ENCODE results near the gene ULBP2. TPM values are rescaled to one million over a fixed set of nuclear protein-coding genes. Genes with fewer than 3 reads are reported as not detected.
A peak's percentile ranks its signal among the peaks of the same experiment; 100 is the strongest.
"Not testable (repeated sequence)": the region's sequence is repeated elsewhere in the genome, so short reads cannot be mapped to it uniquely, and the experiment has no call there.

ULBP2 gene
- total RNA-seq, 3 donors from 2014 or later (not counting 1 experiment from before 2014, with no cell fraction given): 0.98 to 2.4 (median 2.4) TPM

DNA sequence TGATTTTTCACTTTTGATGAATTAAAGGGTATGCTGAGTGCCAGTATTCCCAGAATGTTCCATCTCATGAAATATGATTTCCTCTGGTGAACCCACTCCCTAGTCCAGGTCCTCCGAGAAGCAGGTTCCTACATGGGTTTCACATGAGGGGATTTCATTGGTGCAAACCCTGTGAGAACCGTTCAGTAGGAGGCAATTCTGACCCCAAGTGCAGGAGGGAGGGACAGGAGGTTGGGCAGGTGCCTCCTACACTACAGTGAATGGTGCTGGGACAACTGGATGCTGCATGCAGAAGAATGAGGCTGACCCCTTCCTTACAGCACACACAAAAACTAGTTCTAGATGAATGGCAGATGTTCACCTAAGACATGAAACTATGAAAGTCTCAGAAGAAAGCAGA is 5.1 kb upstream of the ULBP2 start:
- ATAC-seq: no peak

DNA sequence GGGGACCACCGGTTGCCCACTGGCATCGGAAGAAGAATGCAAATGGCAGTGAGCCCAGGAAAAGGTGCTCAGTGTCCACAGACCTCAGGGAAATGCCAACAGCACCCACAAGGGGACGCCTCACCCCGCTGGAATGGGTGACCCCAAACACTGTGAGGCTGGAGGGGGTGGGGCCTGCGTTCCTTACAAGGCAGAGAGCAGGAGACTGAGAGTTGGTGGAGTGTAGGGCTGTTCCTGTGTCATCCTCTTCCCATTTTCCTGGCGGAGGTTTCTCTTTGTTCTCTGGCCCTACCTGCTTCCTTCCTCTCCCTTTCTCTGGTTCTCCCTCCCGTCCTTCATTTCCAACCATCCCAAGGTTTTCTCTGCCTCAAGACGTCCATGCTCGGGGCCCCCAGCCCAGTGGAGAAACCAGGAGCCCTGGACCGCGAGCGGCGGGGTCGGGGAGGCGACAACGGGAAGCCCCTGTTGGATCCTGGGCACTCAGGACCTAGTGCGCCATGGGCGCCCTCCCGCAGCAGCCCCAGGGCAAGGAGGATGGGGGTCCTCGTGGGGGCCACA is 3.7 kb upstream of the ULBP2 start:
- H3K4me3 Mint-ChIP-seq: peak overlapping the region; percentile 90
- peak in 2 of 3 donors; percentile 7 to 23 for ATAC-seq
- Histone ChIP-seq H3K27me3 (ENCODE audit: control insufficient read depth, insufficient read depth, low read length) (peaks cover 74% of the 10 kb centered on the region), H3K4me1 (ENCODE audit: control insufficient read depth, insufficient read depth, low read length) (peaks cover 38% of the 10 kb centered on the region), H3K4me3 (ENCODE audit: low read length) (peak overlapping the region; percentile 28)
- 3% methylated on average over 15 of the region's 20 CpGs for WGBS (ENCODE audit: insufficient coverage)
- intact Hi-C loops (cut with micrococcal nuclease): loop anchor here (10.0 kb wide), 2 partner anchors 193 to 877 kb away; partner anchors contain the start of genes NUP43 and PCMT1
- not testable (repeated sequence) for H3K36me3 Mint-ChIP-seq; H3K9me3 ChIP-seq (ENCODE audit: control insufficient read depth, insufficient read depth, low read length); H3K36me3 ChIP-seq (ENCODE audit: control insufficient read depth, insufficient read depth, low read length); H3K9me3 Mint-ChIP-seq; H3K27ac ChIP-seq (ENCODE audit: low read length); DNase-seq
- H3K27me3 Mint-ChIP-seq (ENCODE audit: low read depth in 2 of 2): peaks cover 65 to 76% of the 10 kb centered on the region in 2 donors
- peak overlapping the region; percentile 85 to 89 for H3K27ac Mint-ChIP-seq
- peaks cover 13 to 36% of the 10 kb centered on the region in 2 donors for H3K4me1 Mint-ChIP-seq

More for the DNA sequence above, 5.1 kb upstream of the ULBP2 start:
- Histone ChIP-seq H3K4me3 (ENCODE audit: low read length) (no peak overlapping the region), H3K4me1 (ENCODE audit: control insufficient read depth, insufficient read depth, low read length) (peaks cover 30% of the 10 kb centered on the region), H3K27ac (ENCODE audit: low read length) (no peak overlapping the region), H3K9me3 (ENCODE audit: control insufficient read depth, insufficient read depth, low read length) (no peaks in the 10 kb centered on the region), H3K27me3 (ENCODE audit: control insufficient read depth, insufficient read depth, low read length) (peaks cover 76% of the 10 kb centered on the region), H3K36me3 (ENCODE audit: control insufficient read depth, insufficient read depth, low read length) (no peaks in the 10 kb centered on the region)
- H3K4me3 Mint-ChIP-seq: peak overlapping the region; percentile 28
- peaks cover 12 to 25% of the 10 kb centered on the region in 2 donors for H3K4me1 Mint-ChIP-seq
- no peak for DNase-seq
- 28% methylated on average over 2 of the region's 2 CpGs for WGBS (ENCODE audit: insufficient coverage)
- TF ChIP-seq, protein P1, sequence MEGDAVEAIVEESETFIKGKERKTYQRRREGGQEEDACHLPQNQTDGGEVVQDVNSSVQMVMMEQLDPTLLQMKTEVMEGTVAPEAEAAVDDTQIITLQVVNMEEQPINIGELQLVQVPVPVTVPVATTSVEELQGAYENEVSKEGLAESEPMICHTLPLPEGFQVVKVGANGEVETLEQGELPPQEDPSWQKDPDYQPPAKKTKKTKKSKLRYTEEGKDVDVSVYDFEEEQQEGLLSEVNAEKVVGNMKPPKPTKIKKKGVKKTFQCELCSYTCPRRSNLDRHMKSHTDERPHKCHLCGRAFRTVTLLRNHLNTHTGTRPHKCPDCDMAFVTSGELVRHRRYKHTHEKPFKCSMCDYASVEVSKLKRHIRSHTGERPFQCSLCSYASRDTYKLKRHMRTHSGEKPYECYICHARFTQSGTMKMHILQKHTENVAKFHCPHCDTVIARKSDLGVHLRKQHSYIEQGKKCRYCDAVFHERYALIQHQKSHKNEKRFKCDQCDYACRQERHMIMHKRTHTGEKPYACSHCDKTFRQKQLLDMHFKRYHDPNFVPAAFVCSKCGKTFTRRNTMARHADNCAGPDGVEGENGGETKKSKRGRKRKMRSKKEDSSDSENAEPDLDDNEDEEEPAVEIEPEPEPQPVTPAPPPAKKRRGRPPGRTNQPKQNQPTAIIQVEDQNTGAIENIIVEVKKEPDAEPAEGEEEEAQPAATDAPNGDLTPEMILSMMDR (IDR thresholded peaks at IDR 0.05): no peak
- intact Hi-C loops (cut with micrococcal nuclease): loop anchor here (10.0 kb wide), 2 partner anchors 192 to 878 kb away; partner anchors contain the start of genes NUP43 and PCMT1
- peaks cover 69 to 85% of the 10 kb centered on the region in 2 donors for H3K27me3 Mint-ChIP-seq (ENCODE audit: low read depth in 2 of 2)
- H3K36me3 Mint-ChIP-seq: no peaks in the 10 kb centered on the region
- H3K9me3 Mint-ChIP-seq: no peaks in the 10 kb centered on the region
- peak overlapping the region in 1 of 2 donors; percentile 37 for H3K27ac Mint-ChIP-seq

DNA sequence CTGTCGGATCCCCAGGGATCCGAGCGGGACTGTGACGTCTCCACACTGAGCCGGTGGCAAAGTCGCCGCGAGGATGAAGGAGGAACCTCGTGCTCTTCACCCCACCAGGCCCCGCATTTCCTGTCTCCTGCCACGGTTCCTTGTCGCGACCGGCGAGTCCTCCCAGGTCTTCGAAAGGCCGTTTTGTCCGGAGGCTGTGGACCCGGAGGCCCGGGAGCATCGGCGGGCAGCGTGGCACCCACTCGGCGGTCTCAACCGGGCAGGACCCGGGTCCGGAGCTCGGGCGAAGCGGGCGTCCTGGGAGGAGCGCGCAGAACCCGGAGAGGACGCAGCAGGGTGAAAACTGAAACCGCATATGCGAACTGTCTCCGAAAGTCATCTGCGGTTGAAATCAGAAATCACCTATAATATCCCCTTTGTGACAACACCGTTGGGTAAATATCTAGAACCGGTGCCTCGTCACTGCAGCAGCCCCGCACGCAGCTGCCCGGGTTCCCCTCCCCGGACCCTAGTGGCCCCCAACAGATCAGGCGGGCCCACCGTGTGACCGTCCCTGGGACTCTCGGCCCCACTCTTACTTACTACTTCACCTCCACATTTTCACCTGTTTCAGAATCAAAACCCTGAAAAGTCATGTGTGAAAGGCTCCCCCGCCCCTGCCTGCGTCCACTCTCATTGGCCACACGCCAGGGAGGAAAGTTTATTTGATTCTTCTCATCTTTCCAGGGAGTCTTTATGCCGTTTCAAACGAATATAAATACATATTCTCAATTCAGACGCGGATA is 3.1 kb upstream of the ULBP2 start:
- Mint-ChIP-seq H3K4me1 (peaks cover 13 to 36% of the 10 kb centered on the region in 2 donors), H3K4me3 (peak overlapping the region; percentile 90), H3K9me3 (no peaks in the 10 kb centered on the region), H3K36me3 (no peaks in the 10 kb centered on the region), H3K27me3 (ENCODE audit: low read depth in 2 of 2) (peaks cover 59 to 69% of the 10 kb centered on the region in 2 donors), H3K27ac (peak overlapping the region; percentile 85 to 89)
- H3K27me3 ChIP-seq (ENCODE audit: control insufficient read depth, insufficient read depth, low read length): peaks cover 67% of the 10 kb centered on the region
- TF ChIP-seq, protein P1 (IDR thresholded peaks at IDR 0.05): no peak
- DNase-seq (peak; percentile 62 to 90), ATAC-seq (peak; percentile 34 to 57 (median 41))
- peak overlapping the region; percentile 28 for H3K4me3 ChIP-seq (ENCODE audit: low read length)
- intact Hi-C loops (cut with micrococcal nuclease): loop anchor here (10.0 kb wide), 2 partner anchors 194 to 876 kb away; partner anchors contain the start of genes NUP43 and PCMT1
- no peaks in the 10 kb centered on the region for H3K36me3 ChIP-seq (ENCODE audit: control insufficient read depth, insufficient read depth, low read length)
- peaks cover 38% of the 10 kb centered on the region for H3K4me1 ChIP-seq (ENCODE audit: control insufficient read depth, insufficient read depth, low read length)
- no peak overlapping the region for H3K27ac ChIP-seq (ENCODE audit: low read length)
- WGBS (ENCODE audit: insufficient coverage): 1% methylated on average over 58 of the region's 58 CpGs
- no peaks in the 10 kb centered on the region for H3K9me3 ChIP-seq (ENCODE audit: control insufficient read depth, insufficient read depth, low read length)

DNA sequence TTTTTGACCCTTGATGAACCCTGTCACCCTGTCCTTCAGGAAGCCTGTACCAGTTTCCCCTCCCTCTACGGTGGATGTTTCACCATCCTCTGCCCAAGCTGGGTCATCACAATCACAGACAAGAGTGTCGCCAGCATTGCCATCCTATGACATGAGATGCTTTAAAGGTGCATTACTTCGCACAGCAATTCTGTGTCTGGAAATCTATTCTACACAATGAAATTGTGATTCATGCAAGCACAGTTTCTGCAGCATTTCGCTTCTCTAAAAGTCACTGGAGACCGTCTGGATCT is 2.5 kb upstream of the ULBP2 start:
- H3K36me3 Mint-ChIP-seq: no peaks in the 10 kb centered on the region
- ATAC-seq: no peak
- H3K9me3 Mint-ChIP-seq: no peaks in the 10 kb centered on the region
- H3K27ac Mint-ChIP-seq: peak overlapping the region; percentile 85 to 89
- peaks cover 57 to 64% of the 10 kb centered on the region in 2 donors for H3K27me3 Mint-ChIP-seq (ENCODE audit: low read depth in 2 of 2)
- Histone ChIP-seq H3K36me3 (ENCODE audit: control insufficient read depth, insufficient read depth, low read length) (no peaks in the 10 kb centered on the region), H3K27ac (ENCODE audit: low read length) (no peak overlapping the region), H3K9me3 (ENCODE audit: control insufficient read depth, insufficient read depth, low read length) (no peaks in the 10 kb centered on the region), H3K27me3 (ENCODE audit: control insufficient read depth, insufficient read depth, low read length) (peaks cover 66% of the 10 kb centered on the region), H3K4me3 (ENCODE audit: low read length) (no peak overlapping the region), H3K4me1 (ENCODE audit: control insufficient read depth, insufficient read depth, low read length) (peaks cover 38% of the 10 kb centered on the region)
- DNase-seq: peak in 1 of 2 donors; percentile 46
- peaks cover 13 to 33% of the 10 kb centered on the region in 2 donors for H3K4me1 Mint-ChIP-seq
- peak overlapping the region; percentile 90 for H3K4me3 Mint-ChIP-seq
- intact Hi-C loops (cut with micrococcal nuclease): loop anchor here (10.0 kb wide), 2 partner anchors 195 to 875 kb away; partner anchors contain the start of genes NUP43 and PCMT1
- WGBS (ENCODE audit: insufficient coverage): 32% methylated on average over 5 of the region's 5 CpGs
- TF ChIP-seq, protein P1 (IDR thresholded peaks at IDR 0.05): no peak
